HepG2 (cell line): Measurements from ENCODE around the gene ESR1. TPM values are rescaled to one million over a fixed set of nuclear protein-coding genes. Genes with fewer than 3 reads are reported as not detected.

ENCODE experiments used
- ATAC-seq: fragments of 200-7000 bp; cut with Tn5 transposase; 3 replicates; pipeline ENCODE4 v1.9.1; 2020; ENCODE audit warnings: mild to moderate bottlenecking, moderate library complexity
- BruUV-seq: library from RNA; stranded (reverse); fragments of 400-500 nt; replicated peaks from 2 replicates; lab custom pipeline; 2021; lab: Mats Ljungman, UMichigan
- CTCF ChIA-PET: fragments of 300-600 bp; formaldehyde crosslinking; extraction: SDS; loops from one replicate; lab custom pipeline; 2021; ENCODE audit warnings: low total read pairs, inconsistent platforms, low intra/inter-chr PET ratio; lab: Yijun Ruan, JAX
- POLR2A ChIA-PET: fragments of 350-600 bp; sonication (Branson Sonifier 250); formaldehyde crosslinking; loops from one replicate; lab custom pipeline; 2020; ENCODE audit warnings: antibody characterized with exemption, inconsistent platforms; lab: Yijun Ruan, JAX
- DNase-seq: peaks from one replicate; pipeline ENCODE4 v3.0.0-alpha.2; 2015; ENCODE audit warnings: low spot score
- FAIRE-seq: peaks from 3 replicates; lab custom pipeline; 2011; peaks lifted over from hg19 to GRCh38; lab: Jason Lieb, UNC
- H2AFZ ChIP-seq: one replicate; pipeline ENCODE4 v1.6.1; 2011; ENCODE audit warnings: low read length, inconsistent platforms
- H3K27ac ChIP-seq: fragments of 300-600 bp; 3 replicates; pipeline ENCODE4 v1.8.0; 2011; ENCODE audit warnings: mixed run types, mild to moderate bottlenecking, mixed read lengths, low read length, inconsistent platforms; ENCODE audit not compliant: insufficient read depth; ENCODE audit errors: extremely low read length
- H3K27me3 ChIP-seq, 2 experiments: fragments of 200-600 bp in 1 of 2; 2 replicates in 1 of 2; 3 replicates in 1 of 2; pipeline versions ENCODE4 v1.6.0 to v1.8.0; 2011; ENCODE audit warnings: low read length in 2 of 2, mild to moderate bottlenecking in 2 of 2, moderate library complexity in 2 of 2, inconsistent platforms in 1 of 2; ENCODE audit not compliant: insufficient read depth in 2 of 2, control insufficient read depth in 1 of 2
- H3K36me3 ChIP-seq, 2 experiments: fragments of 200-600 bp in 1 of 2; replicated peaks in 1 of 2; 2 replicates in 1 of 2; 3 replicates in 1 of 2; pipeline versions ENCODE4 v1.5.1 to v1.8.0; 2011; ENCODE audit warnings: low read length in 2 of 2, inconsistent platforms in 1 of 2; ENCODE audit not compliant: insufficient read depth in 2 of 2, control insufficient read depth in 1 of 2
- H3K4me1 ChIP-seq: 2 replicates; pipeline ENCODE4 v1.5.1; 2012; ENCODE audit warnings: low read length, inconsistent platforms; ENCODE audit not compliant: insufficient read depth
- H3K4me2 ChIP-seq: 2 replicates; pipeline ENCODE4 v1.6.0; 2011; ENCODE audit warnings: low read depth, low read length, inconsistent platforms
- H3K4me3 ChIP-seq, 3 experiments: fragments of 200-600 bp in 1 of 3; sonication (generic), shearing (Covaris generic) in 1 of 3; replicated peaks in 1 of 3; 2 replicates each; pipeline ENCODE4 v1.5.1; 2011 to 2016; ENCODE audit warnings: low read length in 3 of 3, inconsistent platforms in 2 of 3, low read depth in 2 of 3, mild to moderate bottlenecking in 2 of 3, control low read depth in 1 of 3, mixed read lengths in 1 of 3; ENCODE audit not compliant: insufficient read depth in 1 of 3
- H3K79me2 ChIP-seq: one replicate; pipeline ENCODE4 v1.6.1; 2011; ENCODE audit warnings: low read length, inconsistent platforms; ENCODE audit not compliant: insufficient read depth
- H3K9ac ChIP-seq: 2 replicates; pipeline ENCODE4 v1.6.0; 2011; ENCODE audit warnings: mild to moderate bottlenecking, low read depth, low read length, inconsistent platforms; ENCODE audit not compliant: insufficient read depth
- H3K9me3 ChIP-seq: 2 replicates; pipeline ENCODE4 v1.5.1; 2012; ENCODE audit warnings: mild to moderate bottlenecking, low read length
- H4K20me1 ChIP-seq: 2 replicates; pipeline ENCODE4 v1.6.0; 2011; ENCODE audit warnings: inconsistent platforms, mild to moderate bottlenecking, low read length, moderate library complexity; ENCODE audit not compliant: insufficient read depth
- CEBPB ChIP-seq: IDR thresholded peaks from 2 replicates; pipeline ENCODE4 v1.6.1; 2011; ENCODE audit warnings: low read depth, low read length, improper control_type of control experiment, borderline replicate concordance
- CENPX ChIP-seq: sonication (generic); formaldehyde crosslinking; IDR thresholded peaks from 2 replicates; pipeline ENCODE4 v1.9.0; 2021; ENCODE audit warnings: mild to moderate bottlenecking, missing genetic modification reagents, moderate library complexity
- EED ChIP-seq: sonication (generic); formaldehyde crosslinking; IDR thresholded peaks from 2 replicates; pipeline ENCODE4 v1.5.0; 2020; ENCODE audit warnings: mild to moderate bottlenecking, missing genetic modification reagents
- KLF12 ChIP-seq: sonication (generic); formaldehyde crosslinking; IDR thresholded peaks from 2 replicates; pipeline ENCODE4 v1.4.0; 2020; ENCODE audit warnings: missing genetic modification reagents, borderline replicate concordance
- STAG1 ChIP-seq: sonication (generic); formaldehyde crosslinking; IDR thresholded peaks from 2 replicates; pipeline ENCODE4 v1.4.0; 2020; ENCODE audit warnings: missing genetic modification reagents
- STAT6 ChIP-seq: sonication (generic); formaldehyde crosslinking; IDR thresholded peaks from 2 replicates; pipeline ENCODE4 v1.4.0; 2020; ENCODE audit warnings: missing genetic modification reagents, mild to moderate bottlenecking, borderline replicate concordance
- WGBS: methylation state at CpG from one replicate; pipeline ENCODE4 v1.1.6; 2017; ENCODE audit warnings: low lambda C conversion rate; 5-methylcytosine and 5-hydroxymethylcytosine counted together
- in situ Hi-C: cut with HindIII; loops from 2 replicates; pipeline ENCODE4 v1.10.0; 2017; ENCODE audit warnings: low pct_unique_long_range_greater_than_20kb; ENCODE audit not compliant: extremely low pct_ligation_motif_present
- intact Hi-C: fragments of 100-400 bp; cut with micrococcal nuclease; formaldehyde crosslinking; loops from one replicate; pipeline ENCODE4 v1.10.0; 2022; ENCODE audit not compliant: unreplicated experiment
- polyA plus RNA-seq, 8 experiments: library from polyadenylated mRNA; depleted of rRNA in 3 of 8; stranded (reverse) in 7 of 8; unstranded in 1 of 8; fragments of >200 nt; fragmentation: Illumina TruSeq in 4 of 8; extraction: Trizol in 4 of 8; gene quantifications; 2 replicates each; pipeline versions ENCODE4 v1.2.1 to v1.2.3, GENCODE V29; 2011 to 2016; ENCODE audit warnings: low read depth in 4 of 8, missing spikeins in 1 of 8, mixed read lengths in 1 of 8; ENCODE audit not compliant: insufficient read depth in 1 of 8
- total RNA-seq, 5 experiments: library from RNA; depleted of rRNA; stranded (reverse); fragments of >200 nt; fragmentation: Illumina TruSeq; extraction: Trizol; gene quantifications; 2 replicates each; pipeline ENCODE4 v1.2.3, GENCODE V29; 2016; ENCODE audit warnings: low read depth in 1 of 5

The ESR1 gene
- total and polyA plus RNA-seq, 2 of the 13 experiments (the other 11 are each of a cell fraction or from before 2014, with no cell fraction given) = not detected

GRCh38 chr6:151948002-151948743 is 140.7 kb downstream of the ESR1 start (continued):
- TF ChIP-seq STAT6 = no peak
- no peak for TF ChIP-seq CENPX
- TF ChIP-seq KLF12 (CRISPR knock-in tag) = no peak

GRCh38 chr6:151958332-151958731 is 150.8 kb downstream of the ESR1 start:
- FAIRE-seq = no peak

More at GRCh38 chr6:151958332-151958731, 150.8 kb downstream of the ESR1 start:
- Histone ChIP-seq H3K27me3 (0 out of 5 replicates have a peak, but pooled peaks cover 0 to 1% of the 10 kb centered on the region in 2 experiments), H4K20me1 (no peaks in the 10 kb centered on the region), H3K4me3 (no peak overlapping the region), H3K27ac (no peak overlapping the region), H3K9me3 (no peaks in the 10 kb centered on the region), H3K4me1 (peaks cover 13% of the 10 kb centered on the region), H2AFZ (no peak overlapping the region), H3K79me2 (no peaks in the 10 kb centered on the region), H3K4me2 (no peak overlapping the region), H3K36me3 (no peaks in the 10 kb centered on the region), H3K9ac (no peak overlapping the region)
- ChIA-PET CTCF (no interaction called here), POLR2A (no interaction called here)
- 14% methylated on average over 2 of the region's 2 CpGs for WGBS
- no TSS peak for BruUV-seq
- DNase-seq (no peak), ATAC-seq (no peak)
- in situ Hi-C loops (no loop called here), intact Hi-C loops (no loop called here)
- TF ChIP-seq CEBPB (peak; percentile 28; the same call in 1 of the 2 replicates), STAG1 (no peak), EED (CRISPR knock-in tag) (no peak)
